Right atrium auricular region (tissue), 2 donors: ENCODE results near the gene CDK14. TPM values are rescaled to one million over a fixed set of nuclear protein-coding genes. Genes with fewer than 3 reads are reported as not detected.

Experiments used
- DNase-seq: peaks from one replicate; pipeline ENCODE4 v3.0.0-alpha.2; 2019; ENCODE audit warnings: low spot score
- H3K27ac ChIP-seq, 2 donors: fragments of 200-600 bp; sonication (generic); 1 replicate in 1 of 2; 2 replicates in 1 of 2; pipeline ENCODE4 v1.5.1; 2016 to 2019
- H3K27me3 ChIP-seq, 2 donors: fragments of 200-600 bp; sonication (generic); one replicate each; pipeline versions ENCODE4 v1.5.1 to v1.6.0; 2017 to 2019
- H3K36me3 ChIP-seq: fragments of 200-600 bp; sonication (generic); one replicate; pipeline ENCODE4 v1.5.1; 2016
- H3K4me1 ChIP-seq, 2 donors: fragments of 200-600 bp; sonication (generic); one replicate each; pipeline versions ENCODE4 v1.5.1 to v1.6.0; 2017 to 2019
- H3K4me3 ChIP-seq, 2 donors: fragments of 200-600 bp; sonication (generic); 1 replicate in 1 of 2; 2 replicates in 1 of 2; pipeline ENCODE4 v1.5.1; 2017 to 2019; ENCODE audit warnings: mild to moderate bottlenecking in 1 of 2, moderate library complexity in 1 of 2
- H3K9me3 ChIP-seq, 2 donors: fragments of 200-600 bp; sonication (generic); one replicate each; pipeline ENCODE4 v1.5.1; 2019
- total RNA-seq, 2 donors: library from RNA; depleted of rRNA; stranded (reverse); fragments of >200 nt; gene quantifications; one replicate each; pipeline ENCODE4 v1.1.0, GENCODE V29; 2016
- TF ChIP-seq, protein P1 (sequence below), 2 donors: fragments of 200-600 bp; sonication (generic); IDR thresholded peaks; one replicate each; pipeline ENCODE4 v1.5.1; 2019; ENCODE audit warnings: antibody characterized with exemption in 2 of 2

The CDK14 gene
- total RNA-seq, 2 donors from 2014 or later = 21.5 to 37.9 TPM

DNA sequence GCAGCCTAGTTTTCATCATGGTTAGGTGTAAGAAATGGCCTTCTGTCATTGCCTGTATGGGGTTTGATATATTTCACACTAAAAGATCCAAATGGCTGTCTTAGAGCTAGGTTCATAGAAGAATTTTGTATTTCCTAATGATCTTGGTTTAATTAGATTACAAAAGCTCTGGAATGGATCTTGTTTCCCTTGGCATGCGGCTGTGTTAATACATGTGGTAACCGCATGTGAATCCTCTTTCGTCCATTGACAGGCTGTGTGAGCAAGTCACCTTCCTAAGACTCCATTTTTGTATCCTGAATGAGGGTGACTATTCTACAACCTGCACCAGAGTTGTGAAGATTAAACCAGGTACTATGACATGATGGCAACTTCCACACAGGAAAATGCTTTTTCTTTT lies 655.8 kb downstream of the CDK14 start:
- no peak overlapping the region for H3K27ac ChIP-seq
- H3K4me3 ChIP-seq = no peak overlapping the region
- DNase-seq = no peak
- no peaks in the 10 kb centered on the region for H3K4me1 ChIP-seq
- TF ChIP-seq, protein P1, sequence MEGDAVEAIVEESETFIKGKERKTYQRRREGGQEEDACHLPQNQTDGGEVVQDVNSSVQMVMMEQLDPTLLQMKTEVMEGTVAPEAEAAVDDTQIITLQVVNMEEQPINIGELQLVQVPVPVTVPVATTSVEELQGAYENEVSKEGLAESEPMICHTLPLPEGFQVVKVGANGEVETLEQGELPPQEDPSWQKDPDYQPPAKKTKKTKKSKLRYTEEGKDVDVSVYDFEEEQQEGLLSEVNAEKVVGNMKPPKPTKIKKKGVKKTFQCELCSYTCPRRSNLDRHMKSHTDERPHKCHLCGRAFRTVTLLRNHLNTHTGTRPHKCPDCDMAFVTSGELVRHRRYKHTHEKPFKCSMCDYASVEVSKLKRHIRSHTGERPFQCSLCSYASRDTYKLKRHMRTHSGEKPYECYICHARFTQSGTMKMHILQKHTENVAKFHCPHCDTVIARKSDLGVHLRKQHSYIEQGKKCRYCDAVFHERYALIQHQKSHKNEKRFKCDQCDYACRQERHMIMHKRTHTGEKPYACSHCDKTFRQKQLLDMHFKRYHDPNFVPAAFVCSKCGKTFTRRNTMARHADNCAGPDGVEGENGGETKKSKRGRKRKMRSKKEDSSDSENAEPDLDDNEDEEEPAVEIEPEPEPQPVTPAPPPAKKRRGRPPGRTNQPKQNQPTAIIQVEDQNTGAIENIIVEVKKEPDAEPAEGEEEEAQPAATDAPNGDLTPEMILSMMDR (IDR thresholded peaks at IDR 0.05) = no peak
- H3K9me3 ChIP-seq = peaks cover 0 to 12% of the 10 kb centered on the region in 2 donors
- H3K36me3 ChIP-seq = no peaks in the 10 kb centered on the region
- no peaks in the 10 kb centered on the region for H3K27me3 ChIP-seq

Other genes with a start within 250 kb of the CDK14 start
- 1 to 10 TPM; 7.1 to 7.5 TPM for gene GTPBP10, start 249.6 kb upstream of the CDK14 start, total RNA-seq
- gene CLDN12, start 192.9 kb upstream of the CDK14 start, total RNA-seq = 10 to 100 TPM; 28.8 to 34.0 TPM
- gene PTTG1IP2, start 126.7 kb upstream of the CDK14 start, total RNA-seq = not detected